GM19372 (cell line): ENCODE measurements around the gene RAD51B.
"Not testable (repeated sequence)": the region's sequence is repeated elsewhere in the genome, so short reads cannot be mapped to it uniquely, and the experiment has no call there.

ENCODE experiments used
- ATAC-seq: cut with Tn5 transposase; IDR thresholded peaks from one replicate; pipeline ENCODE4 v1.9.1; 2021; ENCODE audit warnings: mild to moderate bottlenecking, low read depth, moderate library complexity; ENCODE audit not compliant: unreplicated experiment

Gene RAD51B

DNA sequence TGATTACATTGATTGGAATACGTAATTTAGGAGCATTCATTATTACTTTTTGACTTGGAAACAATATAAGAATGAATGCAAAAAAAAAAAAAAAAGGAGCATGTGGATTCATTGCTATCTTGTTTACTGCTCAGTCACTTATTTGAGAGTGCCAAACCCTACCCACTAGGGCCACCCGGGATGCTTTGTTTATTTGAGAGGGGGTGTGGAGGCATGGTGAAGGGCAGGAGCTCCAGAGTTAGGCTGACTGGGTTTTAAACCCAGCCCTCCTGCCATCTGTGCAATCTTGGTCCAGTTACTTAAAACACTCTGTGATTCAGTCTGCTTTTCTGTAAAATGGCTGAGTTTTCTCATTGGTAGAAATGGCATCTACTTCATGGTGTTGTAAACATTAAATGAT, 195.2 kb downstream of the RAD51B start:
- ATAC-seq: no peak

DNA sequence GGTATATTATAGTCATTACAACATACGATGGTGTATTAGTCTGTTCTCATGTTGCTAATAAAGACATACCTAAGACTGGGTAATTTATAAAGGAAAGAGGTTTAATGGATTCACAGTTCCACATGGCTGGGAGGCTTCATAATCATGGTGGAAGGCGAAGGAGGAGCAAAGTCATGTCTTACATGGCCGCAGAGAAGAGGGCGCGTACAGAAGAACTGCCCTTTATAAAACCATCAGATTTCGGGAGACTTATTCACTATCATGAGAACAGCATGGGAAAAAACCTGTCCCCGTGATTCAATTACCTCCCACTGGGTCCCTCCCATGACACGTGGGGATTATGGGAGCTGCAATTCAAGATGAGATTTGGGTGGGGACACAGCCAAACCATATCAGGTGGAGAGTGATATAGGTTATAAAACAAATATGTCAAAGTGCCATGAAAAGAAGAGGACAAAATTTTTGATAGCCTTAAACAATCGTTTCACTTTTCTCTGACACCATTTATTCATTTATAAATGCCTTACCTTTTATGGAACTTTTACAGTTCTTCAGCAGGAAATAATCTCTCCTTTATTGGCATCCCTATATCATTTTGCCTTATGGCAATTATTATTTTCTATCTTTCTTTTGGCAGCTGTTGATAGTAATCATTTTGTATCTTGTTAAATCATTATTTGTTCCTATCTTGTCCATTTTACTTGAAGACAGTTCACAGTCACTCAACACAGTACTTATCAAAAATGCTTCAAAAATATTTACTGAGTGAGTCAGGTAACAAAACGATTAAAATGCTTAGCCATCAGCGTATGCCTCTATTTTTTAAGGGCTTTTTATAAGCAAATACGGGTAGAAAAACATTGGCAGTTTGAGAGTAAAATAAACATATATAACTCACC, 196.0 kb downstream of the RAD51B start:
- ATAC-seq: no peak

DNA sequence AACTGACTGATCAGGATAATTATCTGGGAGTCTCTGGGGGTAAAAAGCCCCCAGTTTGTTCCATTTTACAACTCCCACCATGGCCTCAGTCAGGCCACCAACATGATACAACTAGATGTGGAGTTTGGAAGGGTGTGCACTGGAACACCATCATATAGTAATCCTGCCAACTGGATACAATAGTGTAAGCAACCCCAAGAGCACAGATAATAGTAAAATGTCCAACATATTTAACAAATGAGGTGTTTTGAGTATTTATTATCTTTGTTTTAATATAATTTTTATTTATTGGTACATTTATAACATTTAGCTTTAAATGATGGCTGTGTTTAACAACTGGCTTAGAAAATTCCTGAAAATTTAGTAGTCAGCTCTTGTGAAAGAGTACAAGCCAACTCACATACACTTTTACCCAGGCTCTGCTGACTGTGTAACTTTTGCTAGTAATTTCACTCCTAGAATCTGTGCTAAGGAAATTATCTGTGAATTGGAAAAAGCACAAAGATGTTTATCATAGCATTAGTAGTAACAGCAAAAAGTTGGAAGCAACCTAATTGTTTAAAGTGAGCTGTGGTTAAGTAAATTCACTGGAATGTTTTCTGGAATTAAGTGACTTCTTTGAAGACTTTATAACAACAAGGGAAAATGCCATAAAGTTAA, 196.8 kb downstream of the RAD51B start:
- ATAC-seq: no peak

DNA sequence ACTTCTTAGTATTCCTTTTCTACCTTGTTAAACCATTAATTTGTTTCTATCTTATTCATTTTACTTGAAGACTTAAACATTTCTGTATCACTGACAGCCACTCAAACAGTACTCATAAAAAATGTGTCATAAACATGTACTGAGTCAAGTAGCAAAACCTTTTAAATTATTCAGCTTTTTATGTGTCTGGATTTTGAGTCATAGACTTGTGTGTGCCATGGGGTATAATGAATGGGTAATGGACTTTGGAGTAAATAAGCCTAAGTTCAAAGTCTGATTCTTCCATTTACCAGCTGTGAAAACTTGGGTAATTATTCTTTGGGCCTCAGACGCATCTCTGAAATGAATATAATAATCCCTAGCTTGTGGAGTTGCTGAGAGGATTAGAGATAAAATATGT, 199.0 kb downstream of the RAD51B start:
- no peak for ATAC-seq

DNA sequence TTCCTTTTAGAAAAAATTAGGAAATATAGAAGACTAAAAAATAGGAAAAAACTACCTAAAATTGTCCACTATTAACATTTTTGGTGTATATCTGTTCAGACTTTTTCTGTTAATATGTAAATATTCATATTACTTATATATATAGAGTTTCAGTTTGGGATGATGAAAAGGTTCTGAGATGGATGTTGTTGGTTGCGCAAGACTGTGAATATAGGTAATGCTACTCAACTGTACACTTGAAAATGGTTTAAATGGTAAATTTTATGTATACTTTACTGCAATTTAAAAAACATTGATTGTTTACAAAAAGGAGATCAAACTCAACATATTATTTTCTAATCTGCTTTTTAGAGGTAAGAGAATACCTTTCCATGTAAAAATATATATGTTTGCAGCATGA, 200.9 kb downstream of the RAD51B start:
- ATAC-seq: no peak

DNA sequence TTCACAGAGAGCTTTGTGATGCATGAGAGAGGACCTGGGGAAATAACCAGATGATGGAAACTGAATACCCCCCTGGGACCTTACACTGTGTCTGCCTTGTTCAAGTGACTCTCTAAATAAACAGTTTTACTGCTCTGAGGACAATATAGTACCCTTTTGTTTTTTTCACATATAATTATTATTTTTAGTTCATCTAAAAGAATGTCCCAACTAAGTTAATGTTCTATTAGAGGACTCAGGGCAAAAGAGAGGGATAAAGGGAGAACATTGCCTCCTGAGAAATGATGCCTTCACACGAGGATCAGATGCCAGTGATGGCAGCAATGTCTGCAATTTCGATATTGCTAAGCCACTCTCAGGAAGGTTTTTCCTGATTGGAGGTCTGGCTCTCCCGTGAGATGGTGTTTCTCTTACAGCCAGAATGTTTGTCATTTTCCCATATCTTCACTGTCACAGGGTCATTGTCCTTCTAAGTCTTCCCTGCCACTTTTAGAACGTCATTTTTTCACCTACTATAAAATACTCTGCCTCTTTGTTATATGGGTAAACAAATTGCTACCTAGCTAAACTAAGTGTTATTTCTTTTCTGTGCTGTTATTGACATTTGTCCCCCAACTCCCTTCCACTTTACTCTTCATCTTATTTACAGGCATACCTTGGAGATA, 201.6 kb downstream of the RAD51B start:
- ATAC-seq: no peak

DNA sequence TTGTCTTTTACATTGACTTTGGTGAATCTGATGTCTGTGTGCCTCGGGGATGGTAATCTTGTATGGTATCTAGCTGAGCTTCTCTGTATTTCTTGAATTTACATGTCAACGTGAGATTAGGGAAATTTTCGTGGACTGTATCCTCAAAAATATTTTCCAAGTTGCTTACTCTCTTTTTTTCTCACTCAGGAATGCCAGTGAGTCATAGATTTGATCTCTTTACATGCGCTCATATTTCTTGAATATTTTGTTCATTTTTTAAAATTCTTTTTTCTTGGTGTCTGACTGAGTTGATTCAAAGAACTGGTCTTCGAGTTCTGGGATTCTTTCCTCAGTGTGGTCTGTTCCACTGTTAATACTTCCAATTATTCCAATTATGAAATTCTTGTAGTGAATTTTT, 207.7 kb downstream of the RAD51B start:
- ATAC-seq: no peak

DNA sequence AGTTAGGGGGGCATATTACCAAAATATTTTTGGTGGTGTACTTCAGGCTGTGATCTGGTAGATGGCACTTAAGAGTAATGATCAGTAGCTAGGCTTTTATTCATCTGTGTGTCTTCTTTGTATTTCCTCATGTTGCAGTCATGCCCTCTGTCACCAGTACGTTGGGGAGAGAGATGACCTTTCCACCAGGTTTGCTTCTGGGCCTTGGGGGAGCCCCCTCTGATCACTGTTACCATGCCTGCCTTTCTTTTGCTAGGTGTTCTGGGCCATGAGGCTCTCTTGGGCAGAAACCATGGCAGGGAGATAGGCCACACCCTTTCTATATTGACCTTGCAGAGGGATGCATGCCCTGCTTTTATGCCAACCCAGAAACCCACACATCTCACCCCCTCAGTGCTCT, 208.5 kb downstream of the RAD51B start:
- ATAC-seq: no peak

DNA sequence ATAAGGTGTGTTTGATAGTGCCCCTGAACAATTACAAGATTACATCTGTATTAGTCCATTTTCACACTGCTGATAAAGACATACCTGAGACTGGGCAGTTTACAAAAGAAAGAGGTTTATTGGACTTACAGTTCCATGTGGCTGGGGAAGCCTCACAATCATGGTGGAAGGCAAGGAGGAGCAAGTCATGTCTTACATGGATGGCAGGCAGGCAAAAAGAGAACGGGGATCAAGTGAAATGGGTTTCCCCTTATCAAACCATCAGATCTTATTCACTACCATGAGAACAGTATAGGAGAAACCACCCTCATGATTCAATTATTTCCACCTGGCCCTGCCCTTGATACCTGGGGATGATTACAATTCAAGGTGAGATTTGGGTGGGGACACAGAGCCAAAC, 211.4 kb downstream of the RAD51B start:
- ATAC-seq: not testable (repeated sequence)

DNA sequence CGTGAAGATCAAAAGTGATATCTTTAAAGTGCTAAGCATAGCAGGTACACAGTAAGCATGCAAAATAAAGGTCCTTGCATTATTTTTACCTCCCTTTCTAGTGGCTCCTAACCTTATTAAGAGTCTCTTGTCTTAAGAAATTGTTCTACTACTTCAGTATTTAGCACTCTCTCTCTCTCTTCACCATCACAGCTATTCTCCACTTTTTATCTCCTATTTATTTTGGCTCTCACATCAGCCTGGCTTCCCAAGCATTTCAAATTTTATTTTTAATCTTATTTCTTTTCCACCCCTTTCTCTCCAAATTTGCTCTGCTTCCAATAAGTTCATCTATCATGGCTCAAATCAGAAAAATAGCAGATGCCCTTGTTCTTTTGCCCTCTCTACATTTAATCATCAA, 212.6 kb downstream of the RAD51B start:
- ATAC-seq: no peak

DNA sequence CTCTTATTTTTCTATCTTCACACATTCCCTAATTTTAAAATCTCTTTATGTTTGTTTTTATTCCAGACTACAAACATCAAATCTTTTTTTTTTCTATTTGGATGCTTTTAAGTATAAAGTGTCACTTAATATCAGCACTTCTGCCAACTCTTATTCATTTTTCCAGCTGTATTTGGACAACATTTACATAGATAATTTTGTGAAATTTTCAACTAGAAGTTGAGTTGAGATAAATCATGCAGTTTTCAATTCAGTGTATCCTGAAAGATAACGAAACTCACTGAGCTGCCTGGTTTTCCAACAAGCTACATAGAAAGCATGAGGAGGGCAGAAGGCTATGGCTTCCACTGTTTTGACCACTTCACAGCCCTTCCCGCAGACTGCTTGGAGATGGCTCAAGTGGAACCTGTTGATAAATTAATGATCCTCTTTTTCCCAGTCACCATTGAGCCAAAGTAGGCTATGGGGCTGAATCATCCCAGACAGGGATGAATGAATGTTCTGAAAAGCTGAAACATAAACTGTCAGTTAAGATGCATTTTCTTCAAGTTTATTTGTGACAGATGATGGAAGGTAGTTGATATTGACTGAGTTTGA, 213.9 kb downstream of the RAD51B start:
- no peak for ATAC-seq

DNA sequence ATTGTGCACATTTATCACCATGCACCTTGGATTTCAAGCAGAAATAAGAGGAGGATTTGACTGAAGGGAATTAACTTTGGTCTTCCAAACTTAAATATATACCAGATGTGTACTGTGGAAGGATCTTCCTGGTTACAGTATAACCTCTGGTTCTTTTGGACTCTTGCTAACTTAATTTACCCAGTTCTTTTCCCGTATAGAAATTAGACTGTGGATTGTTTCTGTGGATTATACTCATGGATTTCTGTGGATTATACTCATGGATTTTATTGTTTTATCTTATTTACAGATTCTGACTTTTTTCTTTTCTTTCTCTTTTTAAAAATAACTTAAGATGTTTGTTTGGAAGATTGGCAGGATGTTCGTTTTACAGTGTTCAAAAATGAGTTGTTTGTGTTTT, 215.3 kb downstream of the RAD51B start:
- no peak for ATAC-seq

DNA sequence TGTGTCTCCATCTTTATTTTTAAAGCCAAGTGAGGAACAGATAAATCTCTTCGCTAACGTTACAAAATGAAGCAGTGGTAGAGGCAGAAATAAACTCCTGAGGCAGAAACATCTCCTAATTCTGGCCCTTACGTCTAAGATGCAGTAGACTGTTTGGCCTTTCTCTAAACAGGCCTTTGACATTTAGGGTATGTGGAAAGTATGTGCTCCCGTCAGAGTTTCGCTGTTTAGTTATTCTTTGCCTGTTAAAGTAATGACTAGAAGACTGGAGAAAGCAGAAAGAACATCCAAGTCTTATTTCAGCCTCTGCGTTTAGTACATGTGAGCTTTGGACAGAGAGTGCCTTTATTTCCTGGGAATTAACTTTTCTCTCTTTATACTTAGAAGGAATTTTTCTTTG, 216.6 kb downstream of the RAD51B start:
- ATAC-seq: no peak

DNA sequence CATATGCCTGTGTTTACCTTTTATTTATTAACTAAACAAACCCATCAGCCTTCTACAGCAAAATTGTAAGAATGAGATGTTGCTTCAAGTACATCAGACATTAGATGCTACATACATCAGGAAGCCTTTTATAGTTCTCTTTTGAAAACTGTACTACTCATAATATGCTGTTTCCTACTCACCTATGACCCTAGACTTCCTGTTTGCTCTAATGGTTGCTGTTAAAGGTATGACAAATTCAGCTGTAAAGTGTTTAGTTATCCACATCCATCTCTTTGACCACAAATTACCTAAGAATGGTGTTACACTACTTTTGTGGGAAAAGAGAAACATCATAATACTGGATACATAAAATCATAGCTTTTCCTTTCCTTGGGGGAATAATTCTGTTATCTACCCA, 220.0 kb downstream of the RAD51B start:
- ATAC-seq: no peak

DNA sequence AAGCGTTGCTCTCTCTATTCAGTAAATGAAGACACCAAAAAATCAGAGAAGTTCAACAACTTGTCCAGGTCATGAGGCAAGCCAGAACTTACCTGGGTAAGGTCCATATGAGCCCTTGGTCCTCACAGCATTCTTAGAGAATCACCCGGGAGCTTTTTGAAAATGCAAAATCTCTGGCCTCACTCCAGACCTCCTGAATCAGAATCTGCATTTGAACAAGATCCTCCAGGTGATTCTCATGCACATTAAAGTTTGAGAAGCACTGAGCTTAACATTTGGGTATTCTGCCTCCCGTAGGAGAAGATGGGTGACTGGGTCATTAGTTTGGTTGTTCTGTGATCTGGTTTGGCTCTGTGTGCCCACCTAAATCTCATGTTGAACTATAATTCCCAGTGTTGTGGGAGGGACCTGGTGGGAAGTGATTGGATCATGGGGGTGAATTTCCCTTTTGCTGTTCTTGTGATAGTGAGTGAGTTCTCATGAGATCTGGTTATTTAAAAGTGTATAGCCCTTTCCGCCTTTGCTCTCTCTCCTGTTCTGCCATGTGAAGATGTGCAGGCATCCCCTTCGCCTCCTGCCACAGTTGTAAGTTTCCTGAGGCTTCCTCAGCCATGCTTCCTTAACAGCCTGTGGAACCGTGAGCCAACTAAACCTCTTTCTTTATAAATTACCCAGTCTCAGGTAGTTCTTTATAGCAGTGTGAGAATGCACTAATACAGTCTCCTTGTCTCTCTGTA, 221.2 kb downstream of the RAD51B start:
- no peak for ATAC-seq

DNA sequence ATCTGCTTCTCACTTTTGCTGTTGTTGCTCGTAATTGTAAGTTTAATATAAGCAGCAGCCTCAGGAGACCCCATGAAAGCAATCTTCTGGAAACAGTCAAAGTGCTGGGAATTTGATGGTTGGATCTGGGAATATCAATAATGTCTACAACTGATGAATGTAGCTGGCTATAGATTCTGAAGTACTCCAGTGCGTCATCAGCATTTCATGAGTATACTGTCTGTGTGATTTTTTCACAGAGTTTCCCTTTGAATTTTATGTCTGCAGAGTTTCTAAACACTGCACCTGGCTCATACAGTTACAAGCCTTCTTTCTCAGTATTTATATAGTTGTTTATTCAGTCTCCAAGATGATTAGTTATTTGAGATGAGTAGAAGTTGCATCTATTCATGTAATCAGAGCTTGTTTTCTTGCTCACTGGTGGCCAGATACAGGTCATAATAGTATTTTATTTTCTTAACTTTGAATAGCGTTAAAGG, 222.3 kb downstream of the RAD51B start:
- no peak for ATAC-seq

DNA sequence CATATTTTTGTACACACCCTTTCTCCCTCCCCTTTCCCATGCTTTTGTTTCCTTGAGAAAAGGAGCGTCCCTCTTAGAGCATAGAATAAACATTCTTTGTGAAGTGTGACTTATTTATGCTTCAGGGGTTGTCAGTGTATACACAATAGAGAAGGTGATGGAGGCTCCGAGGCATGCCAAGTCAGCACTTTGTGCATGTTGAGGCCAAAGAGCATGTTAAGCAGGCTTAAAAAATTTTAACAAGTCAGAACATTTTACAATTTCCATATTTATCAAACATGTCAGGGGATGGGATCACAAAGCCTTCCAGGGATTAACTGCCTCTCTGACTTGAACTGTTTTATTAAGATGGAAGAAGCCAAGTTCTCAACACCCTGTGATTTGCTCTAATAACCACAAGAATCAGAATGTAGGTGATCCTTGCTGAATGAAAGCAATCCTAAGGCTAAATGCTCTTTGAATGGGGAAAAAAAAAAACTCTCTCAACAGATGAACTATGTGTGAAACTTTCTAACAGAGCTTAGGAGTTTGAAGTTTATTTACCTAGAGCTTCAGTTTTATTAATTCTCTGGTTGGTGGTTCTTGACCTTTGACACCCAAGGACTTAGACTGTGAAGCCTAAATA, 223.1 kb downstream of the RAD51B start:
- ATAC-seq: no peak

DNA sequence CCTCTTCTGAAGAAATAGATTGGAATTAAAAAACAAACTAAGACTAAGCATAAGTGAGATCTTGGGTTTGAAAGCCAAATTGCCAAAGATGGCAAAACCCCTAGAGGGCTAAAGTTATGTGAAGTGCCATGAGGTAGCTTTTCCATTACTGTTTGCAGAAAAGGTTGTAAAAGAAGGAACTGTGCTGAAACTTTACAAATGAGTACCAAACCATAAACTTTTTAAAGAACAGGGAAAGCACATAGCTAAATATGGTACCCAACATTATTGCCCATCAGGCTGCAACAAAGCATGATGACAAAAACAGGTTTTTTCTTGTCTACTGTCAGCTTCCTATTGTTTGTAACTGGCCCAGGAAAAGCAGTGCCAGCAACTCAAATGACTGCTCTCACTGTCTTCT, 224.2 kb downstream of the RAD51B start:
- no peak for ATAC-seq

DNA sequence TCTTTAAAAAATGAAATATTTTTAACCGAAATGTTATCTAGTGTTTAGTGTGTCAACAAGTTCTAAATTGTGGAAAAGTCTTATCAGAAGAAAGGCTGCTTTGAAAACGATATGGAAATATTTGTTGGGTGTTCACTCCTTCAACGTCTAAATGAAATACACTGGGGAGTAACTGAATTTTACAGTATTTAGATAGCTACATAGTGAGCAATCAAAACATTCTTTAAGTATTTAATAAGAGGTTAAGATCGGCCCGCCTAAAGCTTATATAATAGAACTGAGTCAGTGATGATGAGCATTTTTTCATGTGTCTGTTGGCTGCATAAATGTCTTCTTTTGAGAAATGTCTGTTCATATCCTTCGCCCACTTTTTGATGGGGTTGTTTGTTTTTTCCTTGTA, 228.3 kb downstream of the RAD51B start:
- ATAC-seq: no peak

DNA sequence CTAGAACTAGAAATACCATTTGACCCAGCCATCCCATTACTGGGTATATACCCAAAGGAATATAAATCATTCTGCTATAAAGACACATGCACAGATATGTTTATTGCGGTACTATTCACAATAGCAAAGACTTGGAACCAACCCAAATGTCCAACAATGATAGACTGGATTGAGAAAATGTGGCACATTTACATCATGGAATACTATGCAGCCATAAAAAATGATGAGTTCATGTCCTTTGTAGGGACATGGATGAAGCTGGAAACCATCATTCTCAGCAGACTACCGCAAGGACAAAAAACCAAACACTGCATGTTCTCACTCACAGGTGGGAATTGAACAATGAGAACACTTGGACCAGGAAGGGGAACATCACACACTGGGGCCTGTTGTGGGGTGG, 229.2 kb downstream of the RAD51B start:
- not testable (repeated sequence) for ATAC-seq
